CD4-positive, alpha-beta T cell treated with Interleukin-12 subunit alpha and Interleukin-12 subunit beta, for 1 hour (primary cell): ENCODE data around the gene TCAIM.
A peak's percentile ranks its signal among the peaks of the same experiment; 100 is the strongest.
"Not testable (repeated sequence)": the region's sequence is repeated elsewhere in the genome, so short reads cannot be mapped to it uniquely, and the experiment has no call there.

Source experiments
- DNase-seq: peaks from one replicate; pipeline ENCODE4 v3.0.0-alpha.2; 2020

Gene TCAIM

DNA sequence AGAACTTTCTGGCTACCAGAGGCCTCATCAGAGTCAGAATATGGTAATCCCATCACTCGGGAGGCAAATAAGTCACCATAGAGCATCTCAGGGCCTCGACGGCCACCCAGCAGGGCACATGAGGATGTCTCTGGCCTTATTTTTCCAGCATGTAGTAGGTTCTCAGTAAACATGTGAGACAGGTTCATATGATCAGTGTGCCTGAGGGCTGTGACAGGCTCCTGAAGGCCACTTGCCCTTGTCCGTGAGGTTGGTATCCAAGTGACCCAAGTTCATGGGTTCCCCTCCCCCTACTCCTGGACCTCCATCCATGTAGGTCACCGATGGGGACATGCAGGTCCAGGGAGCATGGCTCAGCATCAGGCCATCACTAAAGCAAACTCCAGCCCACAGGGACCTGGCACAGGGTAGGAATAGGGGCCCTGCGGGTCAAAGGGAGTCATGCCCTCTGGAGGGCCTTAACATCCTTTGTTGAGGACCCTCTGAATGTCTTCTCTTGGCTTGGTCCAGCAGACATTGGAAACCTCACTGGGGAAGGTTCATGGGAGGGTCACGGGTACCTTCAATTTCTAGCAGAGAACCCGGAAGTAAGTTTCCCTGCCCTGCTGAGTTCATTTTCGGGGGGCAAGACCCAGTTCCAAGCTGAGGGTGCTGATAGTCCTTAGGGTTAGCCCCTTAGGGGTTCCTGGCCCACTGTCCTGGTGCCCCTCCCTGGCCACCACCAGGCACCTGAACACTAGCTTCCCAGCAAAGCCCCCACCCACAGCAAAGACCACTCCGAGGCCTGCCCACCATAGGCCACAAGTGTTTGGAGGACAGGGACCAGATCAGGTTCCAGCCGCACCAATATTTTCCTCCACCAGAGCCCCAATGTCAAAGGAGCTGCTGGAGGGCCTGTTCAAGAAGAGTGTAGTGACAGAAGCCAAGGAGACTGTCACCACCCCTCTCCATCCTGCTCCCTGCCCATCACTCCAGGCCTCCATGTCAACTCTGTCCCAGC, 77.8 kb downstream of the TCAIM start:
- no peak for DNase-seq

DNA sequence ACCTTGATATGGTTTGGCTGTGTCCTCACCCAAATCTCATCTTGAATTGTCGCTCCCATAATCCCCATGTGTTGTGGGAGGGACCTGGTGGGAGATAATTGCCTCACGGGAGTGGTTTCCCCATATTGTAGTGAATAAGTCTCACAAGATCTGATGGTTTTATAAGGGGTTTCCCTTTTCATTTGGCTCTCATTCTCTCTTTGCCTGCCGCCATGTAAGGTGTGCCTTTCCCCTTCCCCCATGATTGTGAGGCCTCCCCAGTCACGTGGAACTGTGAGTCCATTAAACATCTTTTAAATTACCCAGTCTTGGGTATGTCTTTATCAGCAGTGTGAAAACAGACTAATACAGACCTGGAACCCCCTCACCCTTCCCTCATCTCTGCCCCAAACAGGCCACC, 79.6 kb downstream of the TCAIM start:
- DNase-seq = not testable (repeated sequence)

DNA sequence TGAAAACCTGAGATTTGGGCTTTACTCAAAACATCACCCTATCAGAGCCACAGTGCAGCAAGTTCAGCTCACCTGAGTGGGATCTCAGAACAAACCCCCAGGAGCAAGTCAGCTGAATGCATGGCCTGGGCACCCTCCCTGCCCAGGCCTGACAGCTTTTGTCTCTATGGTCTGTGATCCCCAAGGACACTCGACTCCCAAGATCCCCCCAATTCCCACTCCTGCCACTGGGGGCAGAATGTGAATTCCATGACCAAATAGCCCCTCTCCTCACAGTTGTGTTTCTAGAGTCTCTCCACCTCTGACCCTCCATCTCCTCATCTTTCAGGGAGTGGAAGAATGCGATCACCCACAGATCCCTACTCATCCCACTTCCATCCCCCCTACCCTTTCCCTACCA, 80.0 kb downstream of the TCAIM start:
- DNase-seq = no peak

DNA sequence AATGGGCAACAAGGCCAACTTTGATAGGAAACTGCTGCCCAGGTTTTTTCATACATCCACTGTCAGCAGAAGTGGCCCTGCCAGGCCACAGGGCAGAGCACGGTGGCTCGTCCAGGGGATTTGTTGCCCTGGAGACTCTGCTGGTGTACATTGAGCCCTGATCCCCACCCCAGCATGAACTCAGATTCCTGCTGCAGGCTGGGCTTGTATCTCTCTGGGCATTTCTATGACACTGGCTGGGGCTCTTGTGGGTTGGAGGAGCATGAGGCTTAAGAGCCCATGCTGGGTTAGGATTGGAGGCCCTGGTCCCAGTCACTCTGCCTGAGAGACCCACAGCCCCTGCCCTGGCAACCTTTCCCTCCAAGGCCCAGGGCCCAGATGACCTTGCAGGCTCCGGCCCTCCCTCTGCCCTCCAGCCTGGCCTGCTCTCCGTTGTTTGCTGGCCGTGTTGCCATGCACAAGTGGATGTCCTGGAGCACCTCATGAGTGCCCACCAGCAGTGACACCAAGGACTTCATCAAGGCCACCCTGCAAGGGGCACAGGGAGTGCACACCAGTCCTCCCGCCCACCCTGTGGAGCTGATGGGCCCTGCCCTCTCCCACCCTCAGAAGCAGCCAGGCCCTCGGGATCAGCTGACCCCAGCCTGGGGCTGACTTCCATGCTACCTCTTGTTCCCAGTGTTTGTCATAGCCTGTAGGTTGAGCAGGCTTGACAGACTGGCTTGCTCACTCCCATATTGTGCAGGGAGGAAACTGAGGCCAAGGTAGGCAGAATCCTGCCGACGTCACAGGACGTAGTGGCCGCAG, 80.8 kb downstream of the TCAIM start:
- DNase-seq = no peak

DNA sequence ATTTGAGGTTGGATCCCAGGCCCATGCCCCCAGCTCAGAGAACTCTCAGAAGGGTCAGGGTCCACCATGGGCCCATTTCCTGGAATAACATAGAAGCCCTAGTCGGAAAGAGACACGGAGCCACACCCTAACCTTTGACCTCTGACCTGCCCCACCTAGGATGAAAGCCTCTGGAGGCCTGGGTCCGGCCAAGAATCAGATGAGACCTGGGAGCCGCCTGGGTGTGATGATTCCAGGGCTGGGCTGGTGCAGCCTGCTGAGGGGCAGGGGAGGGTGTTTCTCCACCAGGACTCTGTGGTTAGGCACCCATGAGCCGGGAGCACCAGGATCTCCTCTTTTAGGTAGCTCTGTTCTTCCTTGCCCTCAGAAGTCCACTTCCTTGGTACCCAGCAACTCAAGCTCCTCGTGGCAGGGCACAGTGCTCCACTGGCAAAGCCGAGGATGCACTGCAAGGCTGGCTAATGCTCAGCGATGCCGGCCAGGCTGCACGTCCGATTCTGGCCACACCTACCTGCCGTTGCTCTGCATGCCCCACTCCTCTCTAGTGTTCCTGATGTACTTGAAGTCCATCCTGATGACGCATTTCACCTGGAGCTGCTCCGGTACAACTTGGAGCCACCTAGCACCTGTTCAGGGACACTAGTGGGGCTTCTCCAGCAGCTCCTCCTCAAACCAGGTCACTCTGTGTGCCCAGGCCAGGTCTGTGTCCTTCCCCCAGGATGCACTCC, 81.5 kb downstream of the TCAIM start:
- no peak for DNase-seq

DNA sequence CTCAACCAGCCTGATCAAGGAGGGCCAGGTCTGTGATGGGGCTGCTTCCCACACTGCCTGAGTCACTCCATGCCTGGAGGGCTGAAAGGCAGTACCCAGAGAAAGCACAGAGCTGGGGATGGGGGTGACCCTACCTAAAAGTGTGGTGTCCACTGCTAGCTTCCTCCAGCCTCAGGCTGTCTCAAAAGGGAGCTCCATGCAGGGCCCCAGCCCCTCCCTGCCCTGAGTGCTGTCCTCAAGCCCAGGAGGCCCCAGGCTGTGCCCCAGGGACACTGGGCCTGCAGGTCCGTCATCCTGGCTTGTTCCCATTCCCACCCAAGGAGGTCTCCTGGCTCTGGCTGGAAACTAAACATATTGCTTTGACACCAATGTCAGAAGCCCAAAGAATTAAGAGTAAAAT, 82.1 kb downstream of the TCAIM start:
- DNase-seq = no peak

DNA sequence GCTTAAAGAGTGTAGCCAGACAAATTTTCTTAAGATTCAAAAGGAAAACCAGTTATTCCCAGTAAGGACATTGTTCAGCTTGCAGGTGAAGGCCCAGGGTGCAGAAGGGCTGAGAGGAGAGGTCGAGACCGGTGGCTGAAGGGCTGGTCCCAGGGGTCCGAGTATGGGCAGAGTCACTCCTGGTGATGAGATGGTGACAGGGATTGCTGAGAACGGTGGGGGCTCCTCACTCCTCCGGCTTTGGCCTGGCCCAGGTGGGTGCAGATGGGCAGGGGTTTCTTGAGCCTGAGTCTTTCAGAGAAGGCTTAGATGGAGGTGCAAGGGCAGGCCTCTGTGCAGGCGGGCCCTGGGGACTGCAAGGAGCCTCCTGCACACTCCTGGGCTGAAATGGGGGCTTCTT, 82.7 kb downstream of the TCAIM start:
- no peak for DNase-seq

DNA sequence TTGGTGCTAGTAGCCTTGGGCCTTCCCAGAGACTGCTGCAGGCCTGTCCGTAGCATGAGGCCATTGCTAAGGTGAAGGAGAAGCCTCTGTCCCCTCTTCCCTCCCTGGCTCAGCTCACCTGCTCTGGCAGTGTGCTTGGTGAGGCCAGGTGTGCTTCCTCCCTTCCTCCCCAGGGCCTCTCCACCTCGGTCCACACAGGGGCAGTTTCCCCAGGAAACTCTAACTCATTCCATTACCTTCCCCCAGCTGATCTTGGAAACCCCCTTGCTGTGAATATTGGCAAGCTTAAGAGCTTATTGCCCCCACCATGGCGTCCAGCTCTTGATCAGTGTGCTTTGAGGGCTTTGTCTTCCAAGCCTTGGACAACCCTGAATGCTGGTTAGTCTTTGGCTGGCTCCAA, 86.2 kb downstream of the TCAIM start:
- no peak for DNase-seq

DNA sequence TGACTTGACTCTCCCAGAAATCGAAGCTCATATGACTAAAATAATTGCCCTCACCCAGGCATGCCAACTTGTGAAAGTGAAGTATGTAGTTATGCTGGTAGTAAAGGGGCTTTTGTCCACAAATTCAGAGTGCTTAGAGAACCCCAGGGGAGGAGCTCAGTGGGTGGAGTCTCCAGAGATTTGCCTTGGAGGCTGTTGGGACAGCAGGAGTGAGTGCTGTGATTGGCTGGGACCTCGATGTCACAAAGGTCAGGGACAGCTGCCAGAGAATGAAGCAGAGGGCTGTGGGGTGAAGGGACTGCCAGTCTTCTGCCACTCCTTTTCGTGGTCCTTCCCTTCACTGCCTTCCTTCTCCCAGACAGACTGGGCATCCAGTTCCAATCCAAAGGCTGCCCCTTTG, 89.1 kb downstream of the TCAIM start:
- no peak for DNase-seq

DNA sequence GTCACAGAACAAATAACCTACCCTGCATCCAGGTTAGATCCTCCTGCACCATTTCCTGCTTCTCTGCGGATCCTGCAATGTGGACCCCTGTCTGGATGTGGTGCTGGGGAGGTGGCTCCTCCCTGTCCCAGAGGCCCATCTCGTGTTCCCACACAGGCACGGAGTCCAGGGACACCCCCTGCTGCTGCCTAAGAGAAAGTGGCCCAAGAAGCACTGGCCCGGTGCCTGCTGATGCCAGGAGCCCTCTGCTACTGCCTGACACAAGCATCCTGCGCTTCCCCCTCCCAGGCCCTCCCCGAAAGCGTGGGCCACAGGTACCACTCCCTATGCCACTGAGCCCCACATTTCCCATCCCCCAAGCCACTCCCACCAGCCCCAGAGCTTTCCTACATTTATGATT, 90.3 kb downstream of the TCAIM start:
- no peak for DNase-seq

DNA sequence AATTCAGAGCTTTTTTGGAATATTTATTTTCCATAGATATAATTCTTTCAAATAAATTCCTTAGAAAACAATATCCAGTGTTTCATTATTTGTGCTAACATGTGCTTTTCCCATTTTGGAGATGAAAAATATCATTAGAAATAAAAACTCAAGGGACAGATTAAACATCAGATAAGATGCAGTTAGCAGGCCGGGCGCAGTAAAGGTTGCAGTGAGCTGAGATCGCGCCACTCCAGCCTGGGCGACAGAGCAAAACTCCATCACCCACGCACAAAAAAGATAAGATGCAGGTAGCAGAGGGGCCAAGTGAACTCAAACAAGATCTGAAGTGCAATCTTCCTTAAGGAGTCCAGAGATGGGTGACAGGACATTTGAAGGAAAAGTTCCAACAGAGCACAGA, 90.9 kb downstream of the TCAIM start:
- DNase-seq = no peak

DNA sequence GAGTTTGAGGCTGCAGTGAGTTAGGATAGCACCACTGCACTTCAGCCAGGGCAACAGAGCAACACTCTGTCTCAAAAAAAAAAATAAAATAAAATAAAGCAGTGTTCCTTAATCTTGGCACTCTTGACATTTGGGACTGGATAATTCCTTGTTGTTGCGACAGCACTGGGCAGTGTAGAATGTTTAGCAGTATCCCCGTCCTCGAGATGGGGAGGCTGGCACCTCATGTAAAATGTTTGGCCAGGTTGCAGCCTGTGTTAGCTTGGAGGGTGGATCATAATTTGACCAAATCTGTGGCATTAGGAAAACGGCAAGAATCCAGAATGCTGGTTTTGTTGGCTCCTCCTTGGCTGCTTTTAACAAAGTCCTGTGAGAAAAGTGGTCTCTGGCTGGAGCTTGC, 91.9 kb downstream of the TCAIM start:
- DNase-seq = no peak

DNA sequence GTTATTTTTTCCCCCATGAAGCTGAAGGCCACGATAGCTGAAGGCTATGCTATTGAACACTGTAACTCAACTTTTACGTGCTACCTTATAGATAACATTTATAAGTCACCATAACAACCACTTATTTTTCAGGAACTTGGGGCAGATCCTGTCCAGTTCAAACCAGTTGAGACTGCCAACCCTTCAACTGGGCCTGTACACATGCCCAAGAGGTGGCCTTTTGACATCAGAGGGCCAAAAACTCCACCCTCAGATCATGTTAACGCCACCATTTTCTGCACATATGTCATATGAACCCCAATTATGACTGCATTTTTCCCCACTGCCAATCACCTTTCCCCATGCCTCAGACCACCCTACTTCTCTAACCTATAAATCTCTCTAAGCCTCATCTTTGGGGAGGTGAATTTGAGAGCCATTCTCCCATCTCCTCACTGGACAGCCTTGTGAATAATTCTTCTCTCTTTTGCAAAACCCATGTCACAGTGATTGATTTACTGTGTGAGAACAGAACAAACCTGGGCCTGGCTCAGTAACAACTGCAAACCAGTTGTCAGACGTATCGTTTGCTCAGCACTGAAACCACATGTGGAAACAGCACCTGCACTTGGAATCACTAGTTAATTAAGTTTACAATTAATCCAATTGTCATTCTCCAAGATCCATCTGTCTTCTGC, 96.4 kb downstream of the TCAIM start:
- DNase-seq = no peak

DNA sequence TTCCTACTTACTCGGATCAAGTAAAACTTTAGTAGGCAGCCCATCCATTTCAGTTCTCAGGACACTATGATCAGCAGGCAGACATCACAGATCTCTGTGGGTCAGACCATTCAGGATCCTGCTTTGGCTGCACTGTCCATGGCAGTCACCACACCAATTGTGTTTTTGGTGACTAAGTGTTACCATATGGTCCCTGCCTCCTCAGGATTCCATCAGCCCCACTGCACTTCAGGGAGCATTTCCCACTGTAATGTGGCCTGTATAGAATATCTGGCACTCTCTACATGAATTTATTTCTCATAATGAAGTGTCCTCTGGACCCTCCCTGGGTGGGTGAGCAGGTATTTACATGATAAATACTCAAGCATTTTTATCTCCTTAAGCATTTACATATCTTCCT, 97.6 kb downstream of the TCAIM start:
- no peak for DNase-seq

DNA sequence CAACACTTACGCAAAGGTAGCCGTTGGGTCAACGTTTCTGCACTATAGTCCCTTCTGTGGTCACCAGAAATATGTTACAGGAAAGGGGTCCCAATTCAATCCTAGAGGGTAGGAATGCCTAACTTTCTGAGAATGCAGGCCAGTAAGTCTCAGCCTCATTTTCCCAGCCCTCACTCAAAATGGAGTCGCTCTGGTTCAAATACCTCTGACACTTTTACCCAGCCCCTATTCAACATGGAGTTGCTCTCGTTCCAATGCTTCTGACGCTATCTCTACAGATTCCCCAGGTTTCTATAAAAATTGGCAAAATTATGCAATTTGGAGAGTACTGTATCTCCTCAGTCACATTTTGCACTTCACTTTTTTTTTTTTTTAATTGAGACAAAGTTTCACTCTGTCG, 99.2 kb downstream of the TCAIM start:
- DNase-seq = no peak

DNA sequence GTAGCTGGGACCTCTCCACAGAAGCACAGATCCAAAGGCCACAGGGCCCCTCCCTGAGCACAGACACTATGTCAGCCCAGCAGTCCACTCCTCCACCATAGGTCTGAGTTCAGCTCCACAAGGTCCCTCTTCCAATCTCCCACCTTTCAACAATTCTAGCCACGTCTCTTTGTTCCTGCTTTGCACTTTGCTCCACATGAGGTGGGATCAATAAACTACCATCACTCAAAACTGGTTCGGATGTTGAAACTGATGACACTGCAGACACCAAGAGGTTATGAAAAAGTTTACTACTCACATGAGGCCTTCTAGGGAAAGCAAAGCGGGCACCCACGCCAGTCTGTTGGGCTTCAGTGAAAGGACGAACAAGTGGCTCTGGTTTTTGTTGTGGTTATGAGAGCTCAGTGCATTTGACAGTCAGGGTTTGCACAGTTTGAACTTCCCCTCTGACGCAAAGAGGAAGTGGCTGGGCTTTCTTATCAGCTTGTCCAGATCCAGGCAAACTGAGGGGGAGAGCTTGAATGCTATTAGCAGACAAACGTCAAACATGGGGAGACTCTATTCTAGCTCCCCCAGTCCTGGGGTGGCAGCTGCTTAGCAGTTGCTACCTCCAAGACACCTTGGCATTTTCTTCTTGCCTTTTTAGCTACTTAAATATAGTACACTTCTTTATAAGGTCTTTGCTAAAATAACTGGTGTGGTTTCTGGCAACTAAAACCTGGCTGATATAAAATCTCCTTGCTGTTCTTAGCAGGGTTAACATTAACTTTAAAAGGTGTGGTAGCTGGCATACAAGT, 101.1 kb downstream of the TCAIM start:
- DNase-seq = peak; percentile 74

DNA sequence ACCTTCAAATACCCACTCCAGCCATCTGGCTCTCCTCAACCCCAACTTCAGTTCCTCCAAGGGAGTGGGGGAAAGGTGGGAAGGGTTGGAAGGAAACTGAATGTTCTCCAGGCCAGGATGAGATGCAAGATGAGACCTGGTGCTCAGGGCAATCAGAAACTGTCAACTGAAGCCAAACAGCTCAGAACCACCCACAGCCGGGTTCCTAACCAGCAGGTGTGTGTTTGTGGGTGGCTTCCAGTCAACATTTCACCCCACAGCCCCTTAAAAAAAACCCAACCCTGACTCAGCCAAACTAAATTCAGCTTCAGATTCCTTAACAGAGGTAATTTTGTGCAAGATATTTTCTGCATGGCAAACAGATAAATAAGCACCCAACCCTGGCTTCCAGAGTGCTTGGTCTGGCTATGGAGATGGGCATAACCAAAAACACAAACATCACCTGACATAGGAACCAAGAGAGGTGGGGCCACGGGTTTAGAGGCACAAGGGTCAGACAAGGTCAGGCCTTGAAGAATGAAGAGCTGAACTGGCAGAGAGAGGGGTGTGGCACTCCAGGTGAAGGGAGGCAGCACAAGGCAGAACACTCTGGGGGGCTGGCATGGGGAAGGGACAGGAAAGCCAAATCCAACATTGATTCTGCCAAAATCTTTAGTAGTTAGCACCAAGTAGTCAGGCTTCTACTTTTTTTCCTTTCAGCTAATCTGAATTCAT, 104.2 kb downstream of the TCAIM start:
- DNase-seq = no peak

DNA sequence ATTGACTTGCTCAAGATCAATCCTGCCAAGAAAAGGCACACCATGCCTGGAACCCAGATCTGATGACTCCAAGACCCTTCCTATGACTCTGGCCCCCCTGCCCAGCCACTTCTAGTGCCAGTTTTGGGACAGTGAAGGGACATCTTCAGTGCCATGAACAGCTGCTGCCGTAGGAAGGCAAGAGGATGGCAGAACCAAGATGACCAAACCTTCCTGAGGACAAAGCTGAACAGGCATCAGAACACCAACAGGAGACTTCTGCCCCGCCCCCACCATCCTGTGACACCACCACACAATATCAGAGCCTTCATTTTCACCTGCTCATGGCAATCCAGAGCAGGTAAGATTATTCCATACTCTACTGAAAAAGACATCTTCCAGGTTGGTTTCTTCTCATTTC, 105.9 kb downstream of the TCAIM start:
- no peak for DNase-seq

DNA sequence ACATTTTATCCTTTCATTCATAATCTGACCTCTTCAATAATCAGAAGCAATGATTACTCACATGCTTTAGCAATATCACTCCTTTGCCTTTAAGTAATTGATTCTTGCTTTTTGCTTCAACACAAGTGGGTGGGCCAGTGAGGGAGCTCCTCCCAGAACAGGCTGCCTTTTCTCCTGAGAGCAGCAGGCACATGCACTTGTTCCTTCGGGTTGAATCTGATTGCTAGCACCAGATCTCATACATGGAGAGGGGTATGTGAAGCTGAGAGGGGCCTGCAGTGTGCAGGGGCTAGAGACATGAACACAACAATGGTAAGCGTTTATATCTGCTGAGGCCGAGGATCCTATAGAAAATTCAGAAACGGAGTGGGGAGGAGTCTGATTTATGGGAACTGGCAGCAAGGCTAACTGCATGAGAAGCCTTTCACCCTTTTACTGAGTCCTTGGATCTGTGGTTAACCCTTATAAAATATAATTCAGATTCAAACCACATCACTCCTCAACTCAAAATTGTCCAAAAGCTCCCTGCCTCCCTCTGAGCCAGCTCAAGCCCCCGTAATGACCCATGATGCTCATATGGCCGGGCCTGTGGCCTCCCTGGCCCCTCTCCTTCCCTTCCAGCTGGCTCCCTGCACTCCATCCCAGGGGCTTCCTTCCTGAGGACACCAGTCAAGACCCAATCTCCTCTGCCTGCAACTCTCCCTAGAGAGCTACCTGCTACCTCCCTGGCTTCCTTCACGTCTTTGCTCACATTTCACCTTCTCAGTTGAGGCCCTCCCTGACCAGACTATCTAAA, 106.5 kb downstream of the TCAIM start:
- no peak for DNase-seq

DNA sequence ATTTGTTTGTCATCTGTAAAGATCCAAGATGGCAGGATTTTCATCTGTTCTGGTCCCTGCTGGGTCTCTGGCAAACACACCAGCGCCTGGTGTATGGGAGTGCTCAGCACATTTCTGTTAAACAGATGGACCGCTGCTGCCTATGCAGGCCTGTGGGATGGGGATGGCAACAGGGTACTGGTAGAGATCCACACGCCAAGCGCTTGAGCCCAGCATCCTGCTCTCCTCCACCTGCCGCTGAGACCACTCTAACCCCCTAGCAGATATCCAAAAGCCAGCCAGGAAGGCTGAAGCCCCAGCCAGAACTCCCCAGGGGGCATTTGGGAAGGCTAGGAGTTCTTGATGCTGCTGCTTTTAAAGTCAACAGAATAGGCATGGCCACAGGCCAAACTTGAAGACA, 107.2 kb downstream of the TCAIM start:
- no peak for DNase-seq
